Adipose tissue (tissue), 3 donors: ENCODE data around the gene SHISAL1. TPM values are rescaled to one million over a fixed set of nuclear protein-coding genes. Genes with fewer than 3 reads are reported as not detected.

Experiments
- H3K27ac ChIP-seq: one replicate; pipeline ENCODE4 v1.5.1; 2013; ENCODE audit warnings: low read depth, low read length
- WGBS, 3 donors: extraction: QIAGEN DNeasy Blood & Tissue Kit; methylation state at CpG; one replicate each; pipeline ENCODE4 v1.1.7; 2013; 5-methylcytosine and 5-hydroxymethylcytosine counted together
- polyA plus RNA-seq, 3 donors: library from polyadenylated mRNA; stranded (reverse); fragments of 200-250 nt; gene quantifications; one replicate each; pipeline ENCODE4 v1.2.3, GENCODE V29; 2013
- donor health status: healthy with polysubstance abuse.
- donor health status: Bipolar disorder and iron deficiency.
- donor health status: healthy.

SHISAL1 gene
- polyA plus RNA-seq, 3 donors: 0.13 to 1.2 (median 0.30) TPM

DNA sequence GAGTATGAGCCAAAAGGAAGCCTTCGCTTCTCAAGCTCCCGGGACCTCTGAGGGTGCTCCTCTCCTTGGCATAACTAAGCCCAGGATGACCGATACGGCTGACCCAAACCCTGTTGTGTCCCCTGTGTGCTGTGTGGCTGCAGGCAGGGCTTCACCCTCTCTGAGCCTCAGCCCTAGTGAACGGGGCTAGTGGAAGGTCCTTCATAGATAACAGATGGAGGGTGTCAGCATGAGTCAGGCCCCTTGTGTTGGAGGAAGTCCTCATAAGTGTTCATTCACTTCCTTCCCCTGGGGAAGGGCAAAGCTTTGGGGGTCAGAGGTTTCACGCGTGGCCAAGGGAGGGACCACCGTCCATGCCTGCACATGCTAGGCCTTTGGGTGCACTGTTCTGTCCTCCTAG is 21.5 kb downstream of the SHISAL1 start:
- whole genome bisulfite sequencing, 3 donors: 59 to 73% (median 69%) methylated on average over 8 of the region's 8 CpGs
- no peak overlapping the region for H3K27ac ChIP-seq

DNA sequence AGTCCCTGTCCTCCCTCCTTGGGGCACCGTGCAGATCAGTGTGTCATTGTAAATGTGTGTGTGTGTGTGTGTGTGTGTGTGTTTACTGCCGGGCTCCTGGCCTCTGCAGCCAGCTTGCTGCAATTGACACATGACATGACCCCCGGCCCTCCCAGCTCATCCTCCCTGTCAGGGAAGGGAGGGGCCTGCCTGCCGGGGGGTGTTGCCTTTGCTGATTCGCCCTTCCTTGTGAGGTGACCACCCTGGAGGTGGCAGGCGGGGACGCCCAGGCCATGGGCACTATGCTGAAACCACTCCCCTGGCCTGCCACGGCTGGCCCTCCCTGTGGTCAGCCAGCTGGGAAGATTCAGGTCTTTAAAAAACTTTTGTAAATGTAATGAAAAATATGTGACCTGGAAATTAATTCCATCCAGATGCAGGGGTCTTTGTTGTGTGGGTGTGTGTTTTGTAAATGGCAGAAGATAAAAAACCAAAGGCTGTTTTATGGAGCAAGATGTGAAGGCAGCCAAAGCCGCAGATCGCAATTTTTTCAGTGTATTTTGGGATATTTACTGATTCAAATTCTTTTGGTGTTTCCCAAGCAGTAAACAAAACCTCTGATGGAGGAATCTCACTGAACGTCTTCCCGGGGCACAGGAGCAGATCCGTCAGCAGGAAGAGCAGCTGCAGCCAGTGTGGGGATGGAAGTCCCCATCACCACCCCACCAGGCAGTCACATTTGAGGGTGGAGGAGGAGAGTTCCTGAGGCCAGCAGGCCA is 23.2 kb downstream of the SHISAL1 start:
- no peak overlapping the region for H3K27ac ChIP-seq
- 58 to 73% (median 68%) methylated on average over 12 to 13 of the region's 13 CpGs for WGBS, 3 donors

DNA sequence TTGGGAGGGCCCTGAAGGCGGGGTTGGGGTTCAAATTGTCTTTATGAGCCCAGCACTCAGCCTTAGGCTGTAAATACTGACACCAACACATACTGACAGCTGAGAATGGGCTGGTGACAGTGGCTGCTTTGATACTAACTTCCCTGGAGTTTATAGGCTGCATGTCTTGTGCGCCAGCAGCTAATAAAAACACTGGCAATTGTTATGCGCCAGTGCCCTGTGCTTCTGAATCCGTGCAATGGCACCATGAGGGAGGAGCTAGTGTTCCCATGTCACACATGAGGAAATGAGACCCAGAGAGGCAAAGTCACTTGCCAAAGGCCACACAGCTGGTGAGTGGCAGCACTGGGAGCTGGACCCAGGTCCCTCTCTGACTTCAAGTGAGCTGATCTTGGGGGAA is 23.8 kb downstream of the SHISAL1 start:
- H3K27ac ChIP-seq: no peak overlapping the region
- 78 to 90% (median 83%) methylated on average over 4 of the region's 4 CpGs for WGBS, 3 donors

DNA sequence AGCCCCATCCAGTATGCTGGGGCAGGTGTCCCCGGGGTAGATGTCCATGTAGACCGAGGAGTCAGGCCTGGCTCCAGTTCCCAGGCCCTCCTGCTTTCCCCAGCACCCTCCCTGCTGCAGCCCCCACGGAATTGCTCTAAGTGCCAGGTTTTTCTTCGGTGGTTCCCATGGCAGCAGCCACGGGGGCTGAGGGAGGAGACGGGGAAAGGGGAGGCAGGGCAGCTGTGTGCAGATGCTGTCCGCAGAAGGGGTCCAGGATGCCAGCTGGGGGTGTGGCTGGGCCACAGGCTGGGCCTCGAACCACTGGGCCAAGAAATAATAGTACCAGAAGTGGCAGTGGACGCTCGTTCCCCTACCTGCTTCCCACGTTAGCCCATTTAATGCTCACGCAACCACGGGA is 25.0 kb downstream of the SHISAL1 start:
- WGBS, 3 donors: 66 to 75% (median 72%) methylated on average over 12 to 13 of the region's 13 CpGs
- H3K27ac ChIP-seq: no peak overlapping the region

DNA sequence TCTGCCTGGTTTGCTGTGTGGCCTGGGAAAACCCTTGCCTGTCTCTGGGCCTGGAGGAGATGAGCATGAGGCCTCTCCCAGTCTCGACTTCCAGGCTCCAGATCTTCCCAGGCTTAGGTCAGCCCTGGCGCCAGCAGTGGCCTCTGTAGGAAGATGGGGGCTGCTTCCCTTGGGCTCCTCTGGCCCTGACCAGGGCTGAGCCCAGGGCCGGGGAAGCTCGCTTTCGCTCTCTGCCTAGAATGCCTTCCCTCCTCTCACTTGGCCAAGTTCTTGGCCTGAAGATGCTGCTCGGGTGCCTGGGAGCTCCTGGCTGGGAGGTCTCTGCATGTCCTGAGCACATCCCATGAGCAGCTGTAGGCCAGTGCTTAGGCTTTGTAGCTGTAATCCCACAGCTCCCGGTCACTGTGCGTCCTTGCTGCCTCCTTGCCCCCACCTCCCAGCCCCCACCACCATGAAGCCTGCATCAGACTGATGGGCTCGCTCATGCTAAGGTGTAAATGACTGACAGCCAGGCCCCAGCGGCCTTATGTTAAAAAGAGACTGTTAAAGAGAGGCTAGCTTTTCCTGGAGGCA is 25.5 kb downstream of the SHISAL1 start:
- WGBS, 3 donors: 71 to 75% (median 71%) methylated on average over 10 of the region's 10 CpGs
- no peak overlapping the region for H3K27ac ChIP-seq

DNA sequence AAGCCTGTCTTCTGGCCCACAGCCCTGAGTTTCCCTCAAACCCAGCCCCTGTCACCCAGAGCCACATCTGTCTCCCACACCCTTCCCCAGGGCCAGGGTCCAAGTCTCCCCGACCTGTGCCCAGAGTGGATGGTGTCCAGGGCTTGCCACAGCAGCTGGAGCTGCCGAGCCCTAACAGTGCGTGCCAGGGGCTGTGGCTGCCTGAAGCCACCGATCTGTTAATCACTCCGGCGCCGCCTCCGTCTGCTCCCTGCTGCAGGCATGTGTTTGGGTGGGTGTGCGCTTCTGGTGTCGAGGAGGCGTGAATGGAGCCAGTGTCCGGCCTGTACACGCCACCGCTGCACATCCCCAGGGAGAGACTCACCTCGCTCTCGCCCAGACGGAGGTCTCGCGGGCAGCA is 26.1 kb downstream of the SHISAL1 start:
- H3K27ac ChIP-seq: no peak overlapping the region
- WGBS, 3 donors: 78 to 90% (median 81%) methylated on average over 19 of the region's 19 CpGs

DNA sequence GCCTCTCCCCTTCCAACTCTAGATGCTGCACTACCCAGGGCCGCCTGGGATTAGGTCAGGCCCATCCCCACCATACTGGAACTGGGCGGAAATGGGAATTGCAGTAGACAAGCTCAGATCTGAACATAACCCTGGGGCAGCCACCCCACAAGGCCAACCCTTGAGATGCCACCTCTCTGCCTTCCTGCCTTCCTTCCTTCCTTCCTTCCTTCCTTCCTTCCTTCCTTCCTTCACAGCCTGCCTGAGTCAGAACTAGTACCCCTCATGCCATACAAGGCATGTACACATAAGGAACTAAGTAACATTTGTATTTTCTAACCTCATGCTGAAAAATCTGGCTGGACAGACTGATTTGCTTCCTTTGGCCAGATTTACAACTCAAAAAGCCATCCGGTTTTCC is 28.0 kb downstream of the SHISAL1 start:
- no peak overlapping the region for H3K27ac ChIP-seq
- WGBS, 3 donors: 52 to 64% (median 62%) methylated on average over 3 of the region's 3 CpGs

DNA sequence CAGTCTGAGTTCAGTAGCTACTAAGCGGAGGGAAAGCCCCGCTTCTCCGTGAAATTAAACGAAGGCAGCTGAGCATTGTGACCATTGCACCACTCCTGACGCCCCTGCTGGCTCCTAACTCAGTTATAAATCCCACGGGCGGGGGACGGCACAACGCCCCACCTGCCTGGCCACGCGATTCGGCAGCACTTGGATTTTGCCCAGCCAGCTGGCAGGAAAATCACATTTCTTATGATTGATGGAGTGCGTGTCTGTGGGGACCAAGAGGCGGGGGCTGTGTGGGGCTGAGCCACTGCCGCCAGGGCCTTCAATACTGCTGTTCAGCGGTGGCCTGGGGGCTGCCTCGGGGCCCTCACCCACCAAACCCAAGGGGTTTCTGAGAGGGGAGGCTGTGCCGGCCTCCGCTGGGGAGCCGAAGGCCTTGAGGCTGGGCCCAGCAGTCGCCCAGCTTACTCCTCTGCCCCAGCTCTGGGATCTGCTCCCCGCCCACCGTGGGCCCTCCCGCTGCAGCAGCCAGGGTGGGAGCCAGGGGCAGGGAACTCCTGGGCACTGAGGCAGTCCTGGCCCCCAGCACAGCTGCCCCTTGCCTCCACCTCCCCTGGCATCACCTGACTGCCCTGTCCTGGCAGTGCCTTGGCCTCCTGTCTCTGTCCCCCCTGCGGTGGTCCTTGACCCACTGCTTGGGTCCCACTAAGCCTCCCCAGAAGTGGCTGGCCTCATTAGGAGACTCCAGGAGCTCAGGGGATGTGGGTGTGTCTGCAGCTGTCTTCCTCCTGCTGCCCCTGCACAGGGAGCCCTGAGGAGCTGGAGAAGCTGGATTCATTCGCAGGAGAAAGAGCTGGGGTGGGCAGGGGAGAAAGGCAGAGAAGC is 30.7 kb downstream of the SHISAL1 start:
- no peak overlapping the region for H3K27ac ChIP-seq
- WGBS, 3 donors: 44 to 60% (median 58%) methylated on average over 26 of the region's 26 CpGs

DNA sequence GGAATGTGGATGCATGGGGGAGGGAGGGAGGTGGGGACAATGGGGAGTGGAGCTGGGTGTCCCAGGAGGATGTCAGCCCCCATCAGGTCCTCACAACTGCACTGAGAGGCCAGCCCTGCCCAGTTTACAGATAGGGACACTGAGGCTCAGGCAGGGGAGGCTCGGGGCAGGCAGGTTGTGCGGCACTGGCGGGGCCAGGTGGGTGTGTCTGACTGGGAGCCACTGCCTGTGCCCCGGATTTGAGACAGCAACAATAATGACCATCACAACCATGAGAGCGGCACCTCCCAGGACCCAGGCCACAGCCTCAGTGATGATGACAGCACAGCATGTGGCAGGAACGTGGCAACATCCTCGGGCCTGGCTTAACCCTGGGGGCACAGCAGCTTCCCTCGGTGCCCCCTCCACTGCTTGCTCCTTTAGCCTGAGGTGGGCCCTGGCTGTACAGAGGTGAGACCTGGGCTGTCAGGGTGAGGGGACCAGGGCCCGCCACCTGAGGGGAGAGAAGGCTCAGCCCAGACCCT is 32.0 kb downstream of the SHISAL1 start:
- 86 to 90% (median 87%) methylated on average over 8 to 9 of the region's 9 CpGs for WGBS, 3 donors
- H3K27ac ChIP-seq: no peak overlapping the region

DNA sequence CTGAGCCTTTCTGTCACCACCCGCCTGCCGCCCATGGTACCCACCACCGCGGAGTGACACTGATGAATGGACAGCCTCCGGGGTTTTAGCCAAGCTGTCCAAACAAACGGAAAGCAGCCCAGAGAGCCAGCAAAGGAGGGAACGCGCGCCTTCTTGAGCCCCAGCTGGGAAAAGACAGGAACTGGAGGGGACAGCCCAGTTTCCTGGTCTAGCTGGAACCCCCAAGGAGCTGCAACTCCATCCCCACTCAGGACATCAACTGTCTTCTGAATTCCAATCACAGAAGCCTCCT is 33.7 kb downstream of the SHISAL1 start:
- WGBS, 3 donors: 15 to 31% (median 20%) methylated on average over 9 of the region's 9 CpGs
- H3K27ac ChIP-seq: no peak overlapping the region

DNA sequence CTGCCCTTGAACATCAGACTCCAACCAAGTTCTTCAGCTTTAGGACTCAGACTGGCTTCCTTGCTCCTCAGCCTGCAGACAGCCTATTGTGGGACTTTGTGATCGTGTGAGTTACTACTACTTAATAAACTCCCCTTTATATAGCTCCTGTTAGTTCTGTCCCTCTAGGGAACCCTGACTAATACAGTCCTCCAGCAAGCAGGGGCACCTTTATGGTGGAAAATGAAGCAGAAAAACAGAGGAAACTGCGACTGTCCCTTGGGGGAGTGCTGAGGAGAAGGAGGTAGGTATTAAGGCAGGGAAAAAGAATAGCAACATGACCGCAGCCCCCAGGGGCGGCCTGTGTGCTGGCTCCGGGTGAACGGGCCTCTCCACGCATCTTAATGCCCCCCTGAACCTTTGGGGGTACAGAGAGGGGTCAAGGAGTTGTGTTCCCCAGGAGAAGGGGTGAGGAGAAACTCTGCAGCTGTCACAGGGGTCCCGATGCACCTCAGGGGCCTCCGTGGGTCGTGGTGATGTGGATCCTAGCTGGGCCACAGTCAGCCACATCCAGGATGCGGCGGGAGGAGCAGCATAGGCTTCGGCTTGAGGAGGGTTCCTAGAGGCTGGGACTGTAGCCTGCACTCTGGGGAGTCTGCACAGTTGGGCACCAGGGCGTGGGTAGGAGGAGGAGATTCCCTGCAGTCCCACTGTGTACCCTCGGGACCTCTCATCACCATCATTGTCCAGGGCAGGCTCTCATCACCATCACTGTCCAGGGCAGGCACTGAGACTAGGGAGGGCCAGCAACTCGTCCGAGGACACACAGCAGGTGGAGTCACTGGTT is 34.3 kb downstream of the SHISAL1 start:
- 79 to 83% (median 80%) methylated on average over 17 of the region's 17 CpGs for WGBS, 3 donors
- no peak overlapping the region for H3K27ac ChIP-seq

DNA sequence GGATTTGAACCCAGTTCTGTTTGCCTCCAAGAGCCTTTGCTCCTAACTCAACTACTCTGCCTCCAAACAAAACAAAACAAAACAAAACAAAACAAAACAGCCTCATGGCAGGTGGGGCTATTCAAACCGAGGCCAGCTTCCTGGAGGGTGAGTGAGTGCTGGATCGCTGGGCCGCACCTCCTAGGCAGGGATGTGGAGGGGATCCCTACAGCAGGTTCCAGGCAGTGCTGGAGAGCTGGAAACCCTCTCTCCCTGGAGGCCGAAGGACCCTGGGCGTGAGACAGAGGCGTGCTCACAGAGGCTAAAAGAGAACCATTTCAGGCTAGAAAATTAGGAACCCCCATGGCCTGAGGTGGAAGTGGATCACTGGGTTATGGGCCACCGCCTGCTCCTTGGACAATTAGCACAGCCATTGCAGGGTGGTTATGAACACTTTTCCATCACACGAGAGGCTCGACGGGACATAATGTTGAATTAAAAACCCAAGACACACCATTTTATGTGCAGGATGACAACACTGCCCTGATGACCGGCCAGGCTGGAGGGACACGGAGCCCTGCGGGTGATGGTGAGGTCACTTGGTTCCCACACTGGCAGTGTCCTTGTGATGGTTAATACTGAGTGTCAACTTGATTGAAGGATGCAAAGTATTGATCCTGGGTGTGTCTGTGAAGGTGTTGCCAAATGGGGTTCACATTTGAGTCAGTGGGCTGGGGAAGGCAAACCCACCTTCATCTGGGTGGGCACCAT is 35.2 kb downstream of the SHISAL1 start:
- 85 to 91% (median 89%) methylated on average over 13 of the region's 13 CpGs for WGBS, 3 donors

DNA sequence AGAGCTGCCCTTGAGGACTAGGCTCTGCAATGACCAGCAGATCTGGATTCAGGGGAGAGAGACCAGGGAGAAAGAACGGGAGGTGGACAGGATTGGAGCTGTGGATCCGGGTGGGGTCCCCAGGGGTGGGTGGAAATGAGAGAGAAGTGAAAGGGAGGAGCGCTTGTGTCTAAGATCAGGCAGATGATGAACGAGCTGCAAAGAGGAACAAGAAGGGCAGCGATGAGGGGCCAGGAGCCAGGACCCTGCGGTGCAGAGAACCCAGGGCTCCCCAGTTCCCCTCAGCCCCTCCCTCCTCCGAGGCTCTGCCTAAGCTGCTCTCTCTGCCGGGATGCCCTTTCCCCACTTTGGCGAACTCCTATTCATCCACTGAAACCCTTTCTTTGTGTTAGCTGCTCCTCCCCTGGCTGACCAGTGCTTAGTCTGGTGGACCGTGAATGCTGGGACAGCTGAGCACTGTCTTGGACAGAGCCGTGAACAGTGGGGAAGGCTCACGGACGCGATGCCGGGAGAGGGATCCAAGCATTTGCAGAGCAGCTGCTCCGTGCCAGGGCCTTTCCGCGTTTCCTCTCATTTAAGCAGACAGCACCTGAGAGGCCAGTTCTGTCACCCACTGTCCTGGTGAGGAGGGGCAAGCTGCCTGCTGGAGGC is 35.9 kb downstream of the SHISAL1 start:
- WGBS, 3 donors: 71 to 78% (median 77%) methylated on average over 16 to 18 of the region's 18 CpGs
- no peak overlapping the region for H3K27ac ChIP-seq

More for the DNA sequence above, 35.2 kb downstream of the SHISAL1 start:
- no peak overlapping the region for H3K27ac ChIP-seq

DNA sequence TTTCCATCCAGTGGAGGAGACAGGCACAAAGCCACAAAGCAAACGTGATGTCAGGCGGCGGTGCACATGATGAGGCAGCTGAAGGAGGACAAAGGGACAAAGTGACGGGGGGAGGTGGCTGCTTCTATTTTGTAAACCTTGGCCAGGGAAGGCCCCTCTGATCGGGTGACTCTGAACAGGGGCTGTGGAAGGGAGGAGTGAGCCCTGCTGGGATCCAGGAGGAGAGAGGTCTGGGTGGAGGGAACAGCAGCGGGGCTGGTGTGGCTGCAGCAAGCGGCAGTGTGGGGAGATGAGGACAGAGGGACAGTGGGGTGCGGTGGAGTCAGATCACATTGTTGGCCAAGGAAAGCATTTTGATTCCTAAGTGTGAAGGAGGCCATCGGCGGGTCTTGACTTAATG is 36.7 kb downstream of the SHISAL1 start:
- no peak overlapping the region for H3K27ac ChIP-seq
- WGBS, 3 donors: 78 to 87% (median 84%) methylated on average over 10 of the region's 10 CpGs

DNA sequence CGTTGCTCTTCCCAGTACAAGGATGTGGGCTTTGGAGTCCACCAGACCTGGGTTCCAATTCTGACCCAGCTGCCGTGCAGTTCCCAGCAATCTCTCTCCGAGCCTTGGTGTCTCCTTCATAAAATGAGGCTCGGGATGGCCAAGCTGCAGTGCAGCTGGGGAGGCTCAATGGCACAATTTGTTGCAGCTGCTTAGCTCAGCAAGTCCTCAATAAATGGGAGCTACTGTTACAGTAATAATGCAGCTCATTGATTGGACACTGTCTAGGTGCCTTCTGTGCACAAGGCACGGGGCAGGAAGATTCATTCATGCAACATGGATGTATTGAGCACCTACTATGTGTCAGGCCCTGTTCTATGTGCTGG is 37.1 kb downstream of the SHISAL1 start:
- H3K27ac ChIP-seq: no peak overlapping the region
- WGBS, 3 donors: 68 to 79% (median 72%) methylated on average over 5 of the region's 5 CpGs

DNA sequence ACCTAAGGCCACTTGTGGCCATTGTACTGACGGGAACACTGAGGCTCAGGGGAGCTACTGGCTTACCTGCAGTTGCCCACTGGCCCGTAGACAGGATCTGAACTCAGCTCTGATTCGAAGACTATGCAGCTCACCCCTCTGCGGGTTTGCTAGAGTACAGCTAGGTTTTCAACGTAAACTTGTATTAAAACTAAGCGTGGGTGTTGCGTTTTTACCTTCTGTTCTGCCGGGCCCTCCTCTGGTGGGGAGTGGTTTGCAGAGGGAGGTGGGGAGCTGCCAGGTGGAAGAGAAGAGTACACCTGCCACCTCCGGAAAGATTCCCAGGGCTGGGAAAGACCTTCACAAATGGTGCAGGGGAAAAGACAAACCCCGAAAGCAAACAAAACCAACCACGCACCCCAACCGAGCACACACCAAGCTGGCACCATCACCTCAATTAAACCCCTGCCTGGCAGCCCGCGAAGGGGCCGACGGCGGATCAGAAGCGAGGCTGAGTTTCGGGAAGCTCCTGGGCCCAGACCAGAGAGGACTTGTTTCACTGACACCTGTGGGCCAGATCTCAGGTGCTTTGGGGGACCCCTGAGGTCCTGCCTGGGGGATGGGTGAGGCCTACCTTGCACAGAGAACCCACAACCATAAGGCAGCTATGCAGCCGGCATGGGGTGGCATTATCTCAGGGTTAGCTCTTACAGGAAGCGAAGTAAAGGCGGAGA is 37.7 kb downstream of the SHISAL1 start:
- 52 to 94% (median 93%) methylated on average over 22 of the region's 22 CpGs for WGBS, 3 donors
- no peak overlapping the region for H3K27ac ChIP-seq

DNA sequence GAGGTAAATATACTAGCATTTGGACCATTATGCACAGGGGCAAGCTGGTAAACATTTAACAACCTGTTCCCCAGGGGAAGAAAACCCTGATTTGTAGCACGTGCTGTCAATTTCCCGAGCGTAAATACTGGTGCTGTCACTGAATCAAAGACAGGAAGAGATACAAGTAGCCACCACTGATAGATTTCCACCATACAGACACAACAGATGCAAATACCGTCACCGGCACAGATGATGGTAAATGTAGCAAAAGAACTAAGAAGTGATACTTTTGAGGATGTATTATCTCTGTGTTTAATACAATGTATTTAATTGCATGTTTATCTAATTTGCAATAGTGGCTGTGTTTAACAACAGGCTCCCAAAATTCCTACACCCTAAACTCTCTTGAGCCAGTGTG is 39.6 kb downstream of the SHISAL1 start:
- H3K27ac ChIP-seq: no peak overlapping the region
- WGBS, 3 donors: 34 to 62% (median 60%) methylated on average over 5 of the region's 5 CpGs
